IPS DF 6.9 (cell line): ENCODE measurements around the gene MYL12B.
"Not testable (repeated sequence)": the region's sequence is repeated elsewhere in the genome, so short reads cannot be mapped to it uniquely, and the experiment has no call there.

Experiments used
- DNase-seq: peaks from one replicate; pipeline ENCODE4 v3.0.0-alpha.2; 2013; ENCODE audit warnings: low read depth, low spot score
- H3K27ac ChIP-seq: one replicate; pipeline ENCODE4 v1.5.1; 2013; ENCODE audit warnings: low read length, control low read depth
- H3K27me3 ChIP-seq: 2 replicates; pipeline ENCODE4 v1.6.1; 2013; ENCODE audit warnings: mild to moderate bottlenecking, low read length; ENCODE audit not compliant: control insufficient read depth, insufficient read depth
- H3K36me3 ChIP-seq: 2 replicates; pipeline ENCODE4 v1.6.1; 2013; ENCODE audit warnings: low read length; ENCODE audit not compliant: control insufficient read depth, insufficient read depth
- H3K4me1 ChIP-seq: 2 replicates; pipeline ENCODE4 v1.6.1; 2013; ENCODE audit warnings: low read length; ENCODE audit not compliant: control insufficient read depth, insufficient read depth
- H3K4me3 ChIP-seq: 2 replicates; pipeline ENCODE4 v1.5.1; 2013; ENCODE audit warnings: mild to moderate bottlenecking, low read length
- H3K9me3 ChIP-seq: 2 replicates; pipeline ENCODE4 v1.6.1; 2013; ENCODE audit warnings: low read length, inconsistent platforms; ENCODE audit not compliant: control insufficient read depth, insufficient read depth
- WGBS: extraction: QIAGEN DNeasy Blood & Tissue Kit; methylation state at CpG from one replicate; pipeline ENCODE4 v1.1.7; 2013; ENCODE audit warnings: mixed read lengths, missing lambda C conversion rate; ENCODE audit not compliant: insufficient read length, insufficient coverage; 5-methylcytosine and 5-hydroxymethylcytosine counted together

Gene MYL12B

GRCh38 chr18:3220868-3221267, 41.1 kb upstream of the MYL12B start:
- not testable (repeated sequence) for H3K36me3 ChIP-seq, H3K4me1 ChIP-seq, H3K27ac ChIP-seq, H3K27me3 ChIP-seq, H3K4me3 ChIP-seq, H3K9me3 ChIP-seq, DNase-seq
- WGBS, result no CpG with 5 or more reads among the region's 4 CpGs

GRCh38 chr18:3221496-3221895, 40.4 kb upstream of the MYL12B start:
- no CpG with 5 or more reads among the region's 6 CpGs for WGBS
- Histone ChIP-seq H3K4me1 (no peaks in the 10 kb centered on the region), H3K4me3 (no peak overlapping the region), H3K9me3 (no peaks in the 10 kb centered on the region), H3K27ac (no peak overlapping the region), H3K36me3 (no peaks in the 10 kb centered on the region), H3K27me3 (no peaks in the 10 kb centered on the region)
- DNase-seq, result no peak

- DNase-seq, result no peak
- no CpG with 5 or more reads among the region's 1 CpG for WGBS
- no peak overlapping the region for H3K27ac ChIP-seq
Measured at GRCh38 chr18:3223356-3223755, 38.6 kb upstream of the MYL12B start.

GRCh38 chr18:3224223-3224622, 37.7 kb upstream of the MYL12B start:
- no peak overlapping the region for H3K4me3 ChIP-seq
- H3K4me1 ChIP-seq, result no peaks in the 10 kb centered on the region; the same call in 1 of the 2 replicates
- WGBS, result no CpG with 5 or more reads among the region's 3 CpGs
- H3K9me3 ChIP-seq, result no peaks in the 10 kb centered on the region
- H3K36me3 ChIP-seq, result no peaks in the 10 kb centered on the region
- no peak for DNase-seq
- H3K27me3 ChIP-seq, result no peaks in the 10 kb centered on the region
- H3K27ac ChIP-seq, result no peak overlapping the region

More at GRCh38 chr18:3223356-3223755, 38.6 kb upstream of the MYL12B start:
- no peaks in the 10 kb centered on the region for H3K36me3 ChIP-seq
- H3K4me3 ChIP-seq, result no peak overlapping the region
- no peaks in the 10 kb centered on the region for H3K9me3 ChIP-seq
- H3K27me3 ChIP-seq, result no peaks in the 10 kb centered on the region
- no peaks in the 10 kb centered on the region for H3K4me1 ChIP-seq

GRCh38 chr18:3225588-3225987, 36.3 kb upstream of the MYL12B start:
- Histone ChIP-seq H3K9me3 (no peaks in the 10 kb centered on the region), H3K27ac (no peak overlapping the region), H3K27me3 (no peaks in the 10 kb centered on the region), H3K4me1 (no peaks in the 10 kb centered on the region; the same call in 1 of the 2 replicates), H3K4me3 (no peak overlapping the region), H3K36me3 (no peaks in the 10 kb centered on the region)
- DNase-seq, result no peak
- no CpG with 5 or more reads among the region's 3 CpGs for WGBS

GRCh38 chr18:3226048-3226447, 35.9 kb upstream of the MYL12B start:
- no peaks in the 10 kb centered on the region for H3K9me3 ChIP-seq
- H3K27me3 ChIP-seq, result no peaks in the 10 kb centered on the region
- no CpG with 5 or more reads among the region's 6 CpGs for WGBS
- DNase-seq, result no peak
- H3K27ac ChIP-seq, result no peak overlapping the region
- no peaks in the 10 kb centered on the region; the same call in 1 of the 2 replicates for H3K4me1 ChIP-seq
- no peaks in the 10 kb centered on the region for H3K36me3 ChIP-seq
- no peak overlapping the region for H3K4me3 ChIP-seq

GRCh38 chr18:3230401-3231334, 31.3 kb upstream of the MYL12B start:
- DNase-seq, result no peak

GRCh38 chr18:3233004-3233403, 28.9 kb upstream of the MYL12B start:
- no peaks in the 10 kb centered on the region for H3K9me3 ChIP-seq
- no peak overlapping the region for H3K4me3 ChIP-seq
- WGBS, result no CpG with 5 or more reads among the region's 1 CpG
- no peak overlapping the region for H3K27ac ChIP-seq
- no peaks in the 10 kb centered on the region for H3K27me3 ChIP-seq
- H3K4me1 ChIP-seq, result no peaks in the 10 kb centered on the region; the same call in 1 of the 2 replicates
- no peaks in the 10 kb centered on the region for H3K36me3 ChIP-seq
- no peak for DNase-seq

More at GRCh38 chr18:3230401-3231334, 31.3 kb upstream of the MYL12B start:
- H3K36me3 ChIP-seq, result no peaks in the 10 kb centered on the region
- H3K27me3 ChIP-seq, result no peaks in the 10 kb centered on the region
- WGBS, result no CpG with 5 or more reads among the region's 9 CpGs
- H3K9me3 ChIP-seq, result no peaks in the 10 kb centered on the region
- H3K4me3 ChIP-seq, result no peak overlapping the region
- H3K27ac ChIP-seq, result no peak overlapping the region
- H3K4me1 ChIP-seq, result no peaks in the 10 kb centered on the region; the same call in 1 of the 2 replicates

GRCh38 chr18:3233433-3234168, 28.3 kb upstream of the MYL12B start:
- WGBS, result no CpG with 5 or more reads among the region's 4 CpGs
- Histone ChIP-seq H3K36me3 (no peaks in the 10 kb centered on the region), H3K27ac (no peak overlapping the region), H3K9me3 (no peaks in the 10 kb centered on the region), H3K4me3 (no peak overlapping the region), H3K27me3 (no peaks in the 10 kb centered on the region), H3K4me1 (no peaks in the 10 kb centered on the region; the same call in 1 of the 2 replicates)
- DNase-seq, result no peak

GRCh38 chr18:3234457-3234856, 27.5 kb upstream of the MYL12B start:
- Histone ChIP-seq H3K27ac (no peak overlapping the region), H3K4me3 (no peak overlapping the region), H3K4me1 (no peaks in the 10 kb centered on the region), H3K27me3 (no peaks in the 10 kb centered on the region), H3K9me3 (no peaks in the 10 kb centered on the region), H3K36me3 (no peaks in the 10 kb centered on the region)
- no peak for DNase-seq
- no CpG with 5 or more reads among the region's 5 CpGs for WGBS
